SU-DHL-6 (cell line): ENCODE data around the gene SLCO4A1.
A peak's percentile ranks its signal among the peaks of the same experiment; 100 is the strongest.

Experiments
- H2AFZ ChIP-seq: fragments of 200-600 bp; sonication (generic); 2 replicates; pipeline ENCODE4 v1.6.1; 2014; ENCODE audit warnings: low read depth, mild to moderate bottlenecking, moderate library complexity, mixed read lengths, antibody characterized with exemption, low read length; ENCODE audit not compliant: severe bottlenecking
- H3F3A ChIP-seq: fragments of 200-600 bp; shearing (Covaris generic); 2 replicates; pipeline ENCODE4 v1.6.0; 2016; ENCODE audit warnings: antibody characterized with exemption, mild to moderate bottlenecking; ENCODE audit not compliant: insufficient read depth
- H3K27ac ChIP-seq: fragments of 200-600 bp; sonication (generic); 2 replicates; pipeline ENCODE4 v1.5.1; 2016; ENCODE audit warnings: low read depth, mild to moderate bottlenecking, low read length, moderate library complexity, mixed read lengths
- H3K27me3 ChIP-seq: fragments of 200-600 bp; sonication (generic), shearing (Covaris generic); 2 replicates; pipeline ENCODE4 v1.6.0; 2014; ENCODE audit warnings: mild to moderate bottlenecking, low read length
- H3K36me3 ChIP-seq: fragments of 200-600 bp; sonication (generic); 2 replicates; pipeline ENCODE4 v1.6.1; 2014; ENCODE audit warnings: mild to moderate bottlenecking, low read length, mixed read lengths
- H3K4me2 ChIP-seq: fragments of 300-600, 200-600 bp; shearing (Covaris generic), sonication (generic); 2 replicates; pipeline ENCODE4 v1.6.0; 2014; ENCODE audit warnings: low read length, low read depth, mild to moderate bottlenecking; ENCODE audit not compliant: poor library complexity, severe bottlenecking
- H3K4me3 ChIP-seq: fragments of 200-600 bp; sonication (generic); 2 replicates; pipeline ENCODE4 v1.5.1; 2014; ENCODE audit warnings: antibody characterized with exemption, low read length, mild to moderate bottlenecking, mixed read lengths; ENCODE audit not compliant: insufficient read depth, poor library complexity, severe bottlenecking
- H3K79me2 ChIP-seq: fragments of 200-600 bp; sonication (generic); 2 replicates; pipeline ENCODE4 v1.6.1; 2014; ENCODE audit warnings: mild to moderate bottlenecking, low read length, moderate library complexity; ENCODE audit not compliant: insufficient read depth
- H3K9ac ChIP-seq: fragments of 200-600 bp; sonication (generic); 2 replicates; pipeline ENCODE4 v1.7.0; 2014; ENCODE audit warnings: mild to moderate bottlenecking, low read length
- H3K9me2 ChIP-seq: fragments of 200-600 bp; sonication (generic); replicated peaks from 2 replicates; pipeline ENCODE4 v1.6.1; 2014; ENCODE audit warnings: low read length; ENCODE audit not compliant: insufficient read depth
- H3K9me3 ChIP-seq: fragments of 200-600 bp; sonication (generic); 2 replicates; pipeline ENCODE4 v1.6.1; 2014; ENCODE audit warnings: low read length, mixed read lengths; ENCODE audit not compliant: insufficient read depth
- H4K20me1 ChIP-seq: fragments of 200-600 bp; sonication (generic); 2 replicates; pipeline ENCODE4 v1.6.1; 2014; ENCODE audit warnings: low read depth, mild to moderate bottlenecking, antibody characterized with exemption, low read length, moderate library complexity, mixed read lengths
- EZH2phosphoT487 ChIP-seq: fragments of 200-600 bp; sonication (generic), shearing (Covaris generic); conservative IDR thresholded peaks from 2 replicates; pipeline ENCODE4 v1.6.1; 2018; ENCODE audit warnings: mild to moderate bottlenecking, antibody characterized with exemption, low read length, moderate library complexity, mixed read lengths
- TF ChIP-seq, protein P1 (sequence below): fragments of 200-600 bp; sonication (generic); IDR thresholded peaks from one replicate; pipeline ENCODE4 v1.5.1; 2017; ENCODE audit warnings: antibody characterized with exemption, mild to moderate bottlenecking, low read length, moderate library complexity; ENCODE audit not compliant: insufficient read depth, poor library complexity, severe bottlenecking

The SLCO4A1 gene

DNA sequence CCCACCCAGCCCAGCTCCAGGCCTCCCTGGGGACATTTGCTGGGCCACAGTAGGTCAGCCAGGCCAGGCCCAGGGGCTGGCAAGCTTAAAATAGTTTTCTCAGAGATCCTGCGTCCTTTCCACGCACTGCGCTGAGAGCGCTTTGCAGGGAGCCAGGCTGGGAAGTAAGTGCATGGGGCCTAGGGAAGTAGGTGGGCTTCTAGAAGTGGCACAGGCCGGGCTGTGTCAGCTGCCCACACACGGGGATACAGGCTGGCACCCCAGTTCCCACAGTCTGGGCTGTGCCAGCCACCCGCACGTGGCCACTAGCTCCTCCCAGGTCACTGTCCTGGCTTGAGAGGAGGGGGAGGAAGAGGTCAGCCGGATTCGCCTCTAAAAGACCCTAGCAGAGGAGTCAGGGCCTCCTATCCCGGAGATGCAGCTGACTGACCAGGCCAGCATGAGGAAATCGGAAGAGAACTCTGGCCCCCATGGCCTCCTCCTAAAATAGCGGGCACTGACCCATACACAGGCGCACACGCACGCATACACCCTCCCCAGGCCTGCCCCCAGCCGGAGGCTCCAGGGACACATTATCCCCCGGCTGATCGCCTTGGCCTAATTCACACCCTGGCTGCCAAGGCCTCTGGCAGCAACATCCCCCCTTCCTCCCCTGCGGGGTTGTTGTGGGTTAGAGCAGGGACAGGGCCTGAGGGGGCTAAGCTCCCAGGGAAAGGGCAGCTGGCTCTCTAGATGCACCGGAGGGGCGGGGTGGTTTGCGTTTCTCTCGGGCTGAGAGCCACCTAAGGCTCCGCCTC, 5.4 kb downstream of the SLCO4A1 start:
- H3K4me3 ChIP-seq, result no peak overlapping the region
- no peaks in the 10 kb centered on the region for H3K9me2 ChIP-seq
- H3K4me2 ChIP-seq, result no peak overlapping the region
- H3K9ac ChIP-seq, result 0 out of 2 replicates have a peak overlapping the region, but pooled peaks have one; percentile 10
- H3K79me2 ChIP-seq, result peaks cover 20% of the 10 kb centered on the region
- no peaks in the 10 kb centered on the region for H3K27me3 ChIP-seq
- H3K36me3 ChIP-seq, result no peaks in the 10 kb centered on the region
- peaks cover 6% of the 10 kb centered on the region for H3F3A ChIP-seq
- H4K20me1 ChIP-seq, result 0 out of 2 replicates have a peak, but pooled peaks cover 3% of the 10 kb centered on the region
- H3K27ac ChIP-seq, result peak overlapping the region; percentile 42; the same call in 1 of the 2 replicates
- no peak overlapping the region for H2AFZ ChIP-seq
- no peaks in the 10 kb centered on the region for H3K9me3 ChIP-seq
- TF ChIP-seq, protein P1, sequence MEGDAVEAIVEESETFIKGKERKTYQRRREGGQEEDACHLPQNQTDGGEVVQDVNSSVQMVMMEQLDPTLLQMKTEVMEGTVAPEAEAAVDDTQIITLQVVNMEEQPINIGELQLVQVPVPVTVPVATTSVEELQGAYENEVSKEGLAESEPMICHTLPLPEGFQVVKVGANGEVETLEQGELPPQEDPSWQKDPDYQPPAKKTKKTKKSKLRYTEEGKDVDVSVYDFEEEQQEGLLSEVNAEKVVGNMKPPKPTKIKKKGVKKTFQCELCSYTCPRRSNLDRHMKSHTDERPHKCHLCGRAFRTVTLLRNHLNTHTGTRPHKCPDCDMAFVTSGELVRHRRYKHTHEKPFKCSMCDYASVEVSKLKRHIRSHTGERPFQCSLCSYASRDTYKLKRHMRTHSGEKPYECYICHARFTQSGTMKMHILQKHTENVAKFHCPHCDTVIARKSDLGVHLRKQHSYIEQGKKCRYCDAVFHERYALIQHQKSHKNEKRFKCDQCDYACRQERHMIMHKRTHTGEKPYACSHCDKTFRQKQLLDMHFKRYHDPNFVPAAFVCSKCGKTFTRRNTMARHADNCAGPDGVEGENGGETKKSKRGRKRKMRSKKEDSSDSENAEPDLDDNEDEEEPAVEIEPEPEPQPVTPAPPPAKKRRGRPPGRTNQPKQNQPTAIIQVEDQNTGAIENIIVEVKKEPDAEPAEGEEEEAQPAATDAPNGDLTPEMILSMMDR, result no peak
- TF ChIP-seq EZH2phosphoT487, result no peak

DNA sequence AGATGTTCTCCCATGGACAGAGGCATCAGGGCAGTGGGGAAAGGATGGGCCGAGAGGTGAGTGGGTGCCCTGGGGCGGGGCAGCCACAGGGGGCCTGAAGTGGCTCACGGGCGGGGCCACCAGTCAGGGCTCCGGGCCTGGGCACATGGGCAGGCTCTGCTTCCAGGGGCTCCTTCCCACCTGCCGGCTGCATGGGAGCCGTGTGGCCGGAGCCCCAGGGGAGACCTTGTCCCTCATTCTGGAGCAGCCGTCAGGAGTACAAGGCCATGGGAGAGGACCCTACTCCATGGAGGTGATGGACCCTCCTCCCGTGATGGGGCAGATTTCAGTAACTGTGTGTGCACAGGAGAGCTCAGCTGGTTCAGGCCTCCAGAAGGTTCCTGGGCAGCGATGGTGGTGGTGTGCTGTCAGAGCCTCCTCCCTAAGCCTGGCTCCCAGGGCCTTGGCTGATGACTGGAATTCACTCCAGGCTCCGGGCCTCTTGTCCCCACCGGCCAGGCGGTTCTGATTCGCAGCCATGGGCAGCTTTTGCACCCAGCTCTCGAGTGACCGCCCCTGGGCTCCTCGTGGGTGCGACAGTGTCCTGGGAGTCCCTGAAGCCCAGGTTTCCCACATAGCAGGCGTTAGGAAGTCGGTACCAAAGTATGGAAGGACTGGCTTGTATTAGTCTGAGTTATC, 6.2 kb downstream of the SLCO4A1 start:
- Histone ChIP-seq H3K36me3 (no peaks in the 10 kb centered on the region), H3K9me3 (no peaks in the 10 kb centered on the region), H3K9me2 (no peaks in the 10 kb centered on the region), H3K9ac (no peak overlapping the region), H4K20me1 (0 out of 2 replicates have a peak, but pooled peaks cover 1% of the 10 kb centered on the region), H3F3A (peaks cover 6% of the 10 kb centered on the region), H3K79me2 (peaks cover 23% of the 10 kb centered on the region), H3K4me2 (no peak overlapping the region), H2AFZ (no peak overlapping the region), H3K27me3 (no peaks in the 10 kb centered on the region), H3K27ac (no peak overlapping the region), H3K4me3 (no peak overlapping the region)
- TF ChIP-seq EZH2phosphoT487, result no peak
- TF ChIP-seq, protein P1, result no peak

DNA sequence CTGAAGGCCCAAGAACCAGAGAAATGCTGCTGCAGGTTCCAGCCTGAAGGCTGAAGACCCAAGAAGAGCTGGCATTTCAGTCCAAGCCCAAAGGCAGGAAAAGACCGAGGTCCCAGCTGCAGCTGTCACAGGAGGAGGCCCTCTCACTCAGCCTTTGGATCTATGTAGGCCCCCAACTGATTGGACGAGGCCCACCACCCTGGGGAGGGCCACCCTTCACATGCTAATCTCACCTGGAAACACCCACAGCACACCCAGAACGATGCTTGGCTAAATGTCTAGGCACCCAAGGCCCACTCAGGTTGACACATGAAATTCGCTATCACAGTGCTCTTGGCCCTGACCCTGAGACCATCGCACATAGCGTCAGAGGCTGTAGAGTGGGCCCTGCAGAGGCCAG, 6.8 kb downstream of the SLCO4A1 start:
- no peak overlapping the region for H3K27ac ChIP-seq
- TF ChIP-seq, protein P1, result no peak
- no peak for TF ChIP-seq EZH2phosphoT487
- peaks cover 6% of the 10 kb centered on the region for H3F3A ChIP-seq
- H3K79me2 ChIP-seq, result peaks cover 17% of the 10 kb centered on the region
- no peak overlapping the region for H2AFZ ChIP-seq
- H4K20me1 ChIP-seq, result no peaks in the 10 kb centered on the region
- no peaks in the 10 kb centered on the region for H3K9me3 ChIP-seq
- H3K9me2 ChIP-seq, result no peaks in the 10 kb centered on the region
- no peak overlapping the region for H3K4me3 ChIP-seq
- H3K27me3 ChIP-seq, result no peaks in the 10 kb centered on the region
- no peak overlapping the region for H3K4me2 ChIP-seq
- H3K36me3 ChIP-seq, result no peaks in the 10 kb centered on the region
- no peak overlapping the region for H3K9ac ChIP-seq
